Fibroblast of lung (primary cell): ENCODE data around the gene DENND1A.

Experiments used
- CTCF ChIP-seq, 2 donors: IDR thresholded peaks in 1 of 2; conservative IDR thresholded peaks in 1 of 2; 1 replicate in 1 of 2; 2 replicates in 1 of 2; pipeline ENCODE4 v1.5.1; 2011 to 2012; ENCODE audit warnings: low read length in 2 of 2, control low read depth in 1 of 2, inconsistent platforms in 1 of 2, low read depth in 1 of 2, mild to moderate bottlenecking in 1 of 2
- EZH2 ChIP-seq: IDR thresholded peaks from 2 replicates; pipeline ENCODE4 v1.5.1; 2012; ENCODE audit warnings: low read length, control low read depth, mild to moderate bottlenecking; ENCODE audit errors: missing control alignments

GRCh38 chr9:123941524-123942070 lies 11.7 kb upstream of the DENND1A start:
- TF ChIP-seq CTCF (conservative IDR thresholded peaks at IDR 0.05 in 1 of 2, IDR thresholded peaks at IDR 0.05 in 1 of 2; ENCODE audit: low read depth in 1 of 2, low read length in 2 of 2) = no peak
- TF ChIP-seq EZH2 = no peak
